Activated effector memory CD4-positive, alpha-beta T cell treated with Interleukin-2 at 50 U/mL for 16 hours (primary cell): ENCODE results near the gene CHTF18.
A peak's percentile ranks its signal among the peaks of the same experiment; 100 is the strongest.

ENCODE experiments used
- DNase-seq: peaks from one replicate; pipeline ENCODE4 v3.0.0-alpha.2; 2020

CHTF18 gene

GRCh38 chr16:794853-795466 lies 6.5 kb downstream of the CHTF18 start:
- no peak for DNase-seq

DNA sequence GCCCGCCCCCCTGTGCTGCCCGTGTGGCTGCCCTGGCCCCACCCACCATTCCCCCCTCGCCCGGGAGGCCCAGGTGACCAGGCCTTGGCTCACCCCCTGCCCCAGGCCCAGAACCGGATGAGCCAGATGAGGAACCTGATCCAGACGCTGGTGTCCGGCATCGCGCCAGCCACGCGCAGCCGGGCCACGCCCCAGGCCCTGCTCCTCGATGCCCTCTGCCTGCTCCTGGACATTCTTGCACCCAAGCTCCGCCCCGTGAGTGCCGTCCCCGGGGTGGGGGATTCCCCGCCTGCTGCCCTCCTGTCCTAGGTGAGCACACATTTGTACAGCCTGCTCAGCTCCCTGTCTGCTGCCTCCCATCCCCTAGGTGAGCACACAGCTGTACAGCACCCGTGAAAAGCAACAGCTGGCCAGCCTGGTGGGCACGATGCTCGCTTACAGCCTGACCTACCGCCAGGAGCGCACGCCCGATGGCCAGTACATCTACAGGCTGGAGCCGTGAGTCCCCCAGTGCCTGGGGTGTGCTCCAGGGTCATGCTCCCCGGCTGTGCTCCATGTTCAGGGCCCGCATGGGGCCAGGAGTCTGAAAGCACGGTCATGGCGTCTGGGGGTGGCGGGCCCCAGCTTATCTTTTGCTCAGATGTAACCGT lies 7.3 kb downstream of the CHTF18 start:
- DNase-seq: no peak

- DNase-seq: no peak
Observed at GRCh38 chr16:796296-797119, 8.1 kb downstream of the CHTF18 start.

GRCh38 chr16:797120-797420 lies 8.7 kb downstream of the CHTF18 start:
- DNase-seq: no peak

- DNase-seq: no peak
Observed at GRCh38 chr16:797686-798085, 9.3 kb downstream of the CHTF18 start.

DNA sequence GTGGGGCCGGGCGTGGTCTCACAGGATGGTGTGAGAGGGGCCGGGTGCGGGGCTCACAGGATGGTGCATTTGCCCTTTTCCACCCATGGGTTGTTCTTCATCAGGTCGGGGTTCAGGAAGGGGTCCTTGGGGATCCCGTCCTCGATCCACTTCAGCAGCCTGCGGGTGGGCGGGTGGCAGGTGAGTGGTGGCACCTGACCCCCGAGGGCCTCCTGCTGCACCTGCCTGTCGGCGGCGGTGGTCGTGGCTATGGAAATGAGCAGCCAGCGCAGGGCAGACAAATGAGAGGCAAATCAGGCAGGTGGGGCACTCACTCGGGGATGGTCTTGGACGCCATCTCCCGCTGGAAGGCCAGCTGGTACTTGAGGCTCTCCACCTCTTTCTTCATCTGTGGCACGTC lies 10.2 kb downstream of the CHTF18 start:
- no peak for DNase-seq

DNA sequence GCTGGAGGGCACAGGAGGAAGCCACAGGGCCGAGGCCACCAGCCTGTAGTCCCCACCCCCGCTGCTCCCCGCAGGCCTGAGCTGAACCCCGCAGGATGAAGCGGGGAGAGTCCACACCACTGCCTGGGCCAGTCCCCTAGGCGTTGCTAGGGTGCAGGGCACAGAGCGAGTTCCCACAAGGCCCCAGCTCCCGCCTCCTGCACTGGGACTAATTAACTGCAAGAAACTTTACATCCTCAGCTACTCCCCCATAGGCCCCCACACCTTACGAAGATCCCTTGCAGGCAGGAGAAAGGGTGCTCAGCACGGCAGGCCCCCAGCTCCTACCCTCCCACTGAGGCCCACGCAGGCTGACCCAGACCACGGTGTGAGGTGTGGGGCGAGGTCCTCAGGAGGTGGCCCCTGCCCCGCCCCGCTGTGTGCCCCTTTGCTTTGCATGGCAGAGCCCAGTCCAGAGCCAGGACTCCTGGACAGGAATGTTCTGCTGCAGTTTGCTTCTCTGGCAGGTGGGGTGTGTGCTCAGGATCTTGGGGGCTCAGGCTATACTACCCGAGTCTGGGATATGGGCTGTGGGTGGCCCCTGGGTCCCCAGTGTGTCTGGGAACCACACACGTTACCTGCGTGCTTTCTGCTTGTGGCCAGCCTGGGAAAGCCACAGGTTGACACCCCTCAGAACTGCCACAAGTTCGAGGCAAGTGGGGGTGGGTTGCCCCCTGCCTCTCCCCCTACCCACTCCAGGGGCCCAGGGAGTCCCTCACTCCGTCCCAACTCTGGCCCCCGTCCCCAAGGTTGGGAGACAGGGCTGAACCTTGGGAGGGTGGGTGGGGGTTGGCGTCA lies 10.9 kb downstream of the CHTF18 start:
- DNase-seq: no peak

GRCh38 chr16:799948-800833 lies 11.8 kb downstream of the CHTF18 start, which contains the start of gene GNG13:
Gene GNG13 (minus strand): TSS chr16:800734. CDS start chr16:799077, 1,657 bp downstream.
- no peak for DNase-seq

GRCh38 chr16:800834-801511 lies 12.6 kb downstream of the CHTF18 start:
- no peak for DNase-seq

DNA sequence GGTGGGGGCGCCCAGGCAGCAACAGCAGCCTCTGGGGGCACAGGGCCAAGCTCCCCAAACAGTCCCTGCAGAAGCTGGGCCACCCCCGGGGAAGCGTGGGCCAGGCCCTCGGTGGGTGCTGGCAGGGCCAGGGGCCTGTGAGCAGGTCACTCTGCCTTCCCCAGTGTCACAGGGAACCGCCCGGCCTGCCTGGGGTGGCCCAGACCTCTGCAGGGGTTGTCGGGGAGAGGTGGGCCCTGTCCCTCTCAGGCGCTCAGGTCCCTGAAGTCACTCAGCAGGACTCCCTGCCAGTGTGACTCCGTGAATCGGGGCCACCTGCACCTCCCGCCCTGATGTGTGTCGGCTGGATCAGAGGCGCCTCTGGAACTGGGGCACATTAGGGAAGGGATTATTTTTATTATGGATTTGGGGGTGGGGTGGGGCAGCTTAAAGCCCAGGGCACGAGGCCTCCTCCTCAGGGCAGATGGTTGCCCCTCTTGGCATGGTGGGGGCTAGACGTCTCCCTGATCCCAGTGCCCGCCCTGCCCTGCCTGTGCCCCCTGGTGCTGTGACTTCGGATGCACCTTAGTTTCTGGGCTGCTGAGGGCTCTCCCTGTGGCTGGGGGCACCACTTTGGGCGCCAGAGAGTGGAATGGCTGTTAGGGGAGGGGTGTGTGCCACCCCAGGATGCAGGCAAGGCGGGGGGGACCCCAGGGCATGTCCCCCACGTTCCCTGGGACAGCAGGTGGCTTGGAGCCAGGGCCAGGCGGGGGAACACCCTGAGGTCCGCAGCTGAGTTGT lies 13.4 kb downstream of the CHTF18 start:
- DNase-seq: no peak

- DNase-seq: no peak
Observed at GRCh38 chr16:802461-802860, 14.0 kb downstream of the CHTF18 start.

GRCh38 chr16:802914-803753 lies 14.7 kb downstream of the CHTF18 start:
- DNase-seq: no peak

DNA sequence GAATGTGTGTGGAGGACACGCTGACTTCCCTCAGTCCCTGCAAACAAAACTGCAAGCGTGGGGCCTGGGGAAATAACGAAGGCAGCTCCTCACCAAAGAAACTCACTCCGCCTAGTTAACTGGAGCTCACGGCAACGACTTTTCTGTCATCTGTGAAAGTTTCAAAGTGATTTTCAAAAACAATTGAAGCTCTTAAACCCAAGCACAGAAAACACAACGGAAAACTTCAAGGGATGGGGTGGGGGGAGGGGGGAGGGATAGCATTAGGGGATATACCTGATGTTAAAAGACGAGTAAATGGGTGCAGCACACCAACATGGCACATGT lies 15.3 kb downstream of the CHTF18 start:
- no peak for DNase-seq

DNA sequence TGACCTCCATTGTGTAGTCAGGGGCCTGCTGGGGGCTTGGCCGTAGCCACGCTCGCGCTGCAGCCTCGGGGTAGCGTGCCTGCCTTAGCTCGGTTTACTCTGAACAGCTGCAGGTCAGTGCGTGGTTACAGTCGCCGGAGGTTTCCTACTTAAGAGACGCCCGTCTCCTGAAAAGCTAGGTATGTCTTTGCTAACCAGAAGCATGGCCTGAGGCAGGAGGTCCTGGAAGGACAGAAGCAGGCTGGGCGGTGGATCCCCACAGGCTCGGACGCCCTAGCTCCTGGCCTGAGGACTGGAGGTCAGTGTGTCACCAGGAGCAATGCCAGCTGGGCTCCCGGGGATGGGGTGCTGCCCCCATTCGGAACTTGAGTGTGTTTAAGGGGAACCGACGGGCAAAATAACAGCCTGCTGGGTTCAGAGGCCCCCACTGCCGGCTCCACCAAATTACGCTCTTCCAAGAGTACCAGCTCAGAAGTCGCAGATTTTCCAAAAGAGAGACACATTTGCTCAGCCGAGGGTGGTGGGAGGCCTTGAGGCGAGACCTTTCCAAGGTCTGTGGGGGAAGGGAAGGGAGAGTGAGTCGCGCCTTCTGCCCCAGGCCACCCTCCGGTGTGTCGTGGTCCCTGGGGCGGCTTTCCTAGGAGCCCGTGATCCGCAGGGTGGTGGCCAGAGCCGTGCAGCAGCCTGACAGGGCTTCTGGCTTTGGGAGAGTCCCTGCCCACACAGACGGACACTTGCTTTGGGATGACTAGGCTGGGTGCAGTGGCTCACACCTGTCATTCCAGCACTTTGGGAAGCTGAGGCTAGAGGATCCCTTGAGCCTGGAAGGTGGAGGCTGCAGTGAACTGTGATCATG lies 16.0 kb downstream of the CHTF18 start:
- no peak for DNase-seq

GRCh38 chr16:805474-805873 lies 17.1 kb downstream of the CHTF18 start:
- no peak for DNase-seq

GRCh38 chr16:807347-808084 lies 19.1 kb downstream of the CHTF18 start:
- peak; percentile 72 for DNase-seq

DNA sequence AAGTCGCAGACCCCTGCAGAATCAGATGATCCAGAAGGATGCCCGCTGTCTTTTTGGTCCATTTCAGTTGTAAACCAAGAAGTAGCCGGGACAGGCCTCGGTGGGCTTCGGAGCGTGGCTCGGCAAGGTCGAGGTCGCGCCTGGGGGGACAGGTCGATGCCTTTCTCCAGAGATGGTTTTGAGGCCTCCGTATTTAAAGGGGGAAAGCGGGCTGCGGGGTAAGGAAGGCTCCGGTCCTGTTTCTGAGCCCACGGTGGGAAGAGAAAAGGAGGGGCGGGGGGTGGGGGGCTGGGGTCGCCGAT lies 19.6 kb downstream of the CHTF18 start:
- no peak for DNase-seq

DNA sequence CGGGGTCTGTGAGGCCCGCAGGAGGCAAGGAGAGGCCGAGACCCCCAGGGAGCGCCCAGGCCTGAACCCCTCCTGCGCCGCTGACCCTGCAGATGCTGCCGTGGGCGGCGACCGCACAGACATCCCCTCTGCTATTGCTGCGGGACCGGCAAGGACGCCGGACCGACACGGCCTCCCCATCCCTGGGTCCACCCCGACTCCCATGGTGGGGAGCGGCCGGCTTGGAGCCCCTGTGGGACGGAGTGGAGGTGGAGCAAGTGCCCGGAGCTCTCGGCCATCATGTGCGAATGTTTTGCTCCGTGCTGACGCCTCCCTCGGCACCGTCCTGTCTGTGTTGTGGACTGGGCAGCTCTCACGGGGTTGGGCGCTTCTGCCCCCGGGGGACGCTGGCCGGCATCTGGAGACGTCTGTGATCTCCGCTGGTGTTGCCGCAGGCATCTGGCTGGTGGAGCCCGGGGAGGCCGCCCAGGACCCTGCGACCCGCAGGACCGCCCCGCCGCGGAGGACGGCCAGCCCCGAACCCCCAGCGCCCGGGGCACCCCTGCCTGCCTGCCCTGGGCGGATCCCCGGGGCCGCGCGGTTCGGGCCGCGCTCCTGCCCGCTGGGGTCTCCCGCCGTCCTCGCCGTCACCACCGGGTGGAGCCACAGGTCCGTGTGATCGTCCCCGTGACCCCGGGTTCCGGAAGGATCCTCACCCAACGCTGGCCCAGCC lies 24.9 kb downstream of the CHTF18 start:
- peak; percentile 16 for DNase-seq
